NOMO-1 treated with DMSO at 0.1 percent for 48 hours (cell line): ENCODE data around the gene IRF3.

ENCODE experiments used
- DNase-seq: peaks from one replicate; lab custom pipeline; 2025; ENCODE audit not compliant: unreplicated experiment; lab: John Stamatoyannopoulos, UW

The IRF3 gene

DNA sequence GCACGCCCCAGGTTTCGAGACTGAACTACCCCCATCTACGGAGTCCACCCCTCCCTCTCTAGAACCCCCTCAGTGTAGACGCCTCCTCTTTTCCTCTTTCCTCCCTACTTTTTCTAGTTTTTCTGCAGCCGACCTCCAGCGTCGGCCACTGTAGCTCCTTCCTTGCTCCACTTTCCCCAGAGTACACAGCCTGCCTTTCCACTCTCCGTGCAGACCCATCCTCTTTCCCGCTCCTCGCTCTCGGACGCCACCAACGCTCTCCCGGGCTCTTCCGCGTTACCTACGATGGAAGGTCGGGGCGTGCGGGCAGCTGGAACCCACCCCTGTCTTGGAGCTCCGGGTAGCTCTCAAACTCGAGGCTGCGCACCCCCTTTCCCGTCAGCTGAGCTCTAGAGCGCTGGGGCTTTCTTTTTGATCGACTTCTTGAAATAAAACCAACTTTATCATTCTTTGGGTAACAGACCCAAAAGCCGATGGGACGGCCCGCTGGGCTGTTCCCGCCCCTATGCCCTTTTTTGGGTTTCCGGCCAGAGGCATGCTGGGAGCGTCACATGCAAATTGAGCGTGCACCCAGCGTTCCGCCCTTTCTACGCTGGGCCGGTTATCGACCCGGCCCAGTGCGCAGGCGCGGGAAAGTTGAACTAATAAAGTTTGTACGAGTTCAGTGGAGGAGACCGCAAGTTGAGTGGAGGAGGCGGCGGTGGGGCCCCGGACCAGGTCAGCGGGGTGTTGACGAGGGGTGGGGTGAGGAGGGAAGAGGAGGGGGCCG, at the start of gene IRF3, which contains the start of gene BCL2L12:
TSS of gene IRF3 (minus strand) at position 507 of the 769 bp plus-strand sequence. CDS start 1,019 bp downstream, outside the sequence.
TSS of gene BCL2L12 (plus strand) at position 583 of the 769 bp plus-strand sequence. CDS start 760 bp downstream, outside the sequence.
- DNase-seq, result peak; percentile 93

DNA sequence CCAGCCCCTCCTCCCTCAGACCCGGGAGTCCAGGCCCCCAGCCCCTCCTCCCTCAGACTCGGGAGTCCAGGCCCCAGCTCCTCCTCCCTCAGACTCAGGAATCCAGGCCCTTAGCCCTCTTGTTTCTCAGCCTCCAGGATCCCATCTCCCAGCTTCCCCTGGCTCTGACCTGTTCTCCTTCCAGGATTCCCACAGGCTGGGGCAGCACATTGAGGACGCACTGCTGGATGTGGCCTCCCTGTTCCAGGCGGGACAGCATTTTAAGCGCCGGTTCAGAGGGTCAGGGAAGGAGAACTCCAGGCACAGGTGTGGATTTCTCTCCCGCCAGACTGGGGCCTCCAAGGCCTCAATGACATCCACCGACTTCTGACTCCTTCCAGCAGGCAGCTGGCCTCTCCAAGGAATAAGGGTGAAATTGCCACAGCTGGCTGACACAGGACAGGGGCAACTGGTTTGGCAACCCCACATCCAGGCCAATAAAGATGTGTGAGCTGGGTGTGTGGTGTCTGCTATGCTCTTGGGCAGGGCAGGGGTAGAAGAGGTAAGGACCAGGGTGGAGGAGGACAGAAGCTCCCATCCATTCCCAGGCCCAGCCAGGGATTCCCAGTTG, 47.7 kb upstream of the IRF3 start:
- DNase-seq, result no peak

DNA sequence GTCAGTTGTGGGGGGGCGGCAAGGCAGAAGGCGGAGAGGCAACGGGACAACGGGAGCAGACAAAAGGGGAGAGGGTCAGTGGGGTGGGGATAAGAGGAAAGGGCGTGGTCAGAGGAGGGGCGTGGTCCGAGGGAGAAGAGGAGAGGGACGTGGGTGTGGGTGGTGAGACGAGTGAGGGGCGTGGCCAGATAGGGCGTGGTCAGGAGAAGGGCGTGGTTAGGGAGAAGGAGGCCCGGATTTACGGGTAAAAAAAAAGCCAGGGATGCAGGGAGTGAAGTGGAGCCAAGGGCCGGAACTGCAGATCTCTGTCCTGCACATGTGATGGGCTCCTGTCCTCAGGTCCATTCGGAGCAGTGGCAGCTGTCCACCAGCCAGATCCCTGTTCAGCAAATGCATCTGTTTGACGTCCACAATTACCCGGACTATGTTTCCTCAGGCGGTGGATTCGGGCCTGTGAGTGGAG, 46.8 kb upstream of the IRF3 start:
- no peak for DNase-seq

- no peak for DNase-seq
Measured at GRCh38 chr19:49710372-49710951, 44.8 kb upstream of the IRF3 start.

- DNase-seq, result no peak
Measured at GRCh38 chr19:49705919-49706318, 40.3 kb upstream of the IRF3 start.

DNA sequence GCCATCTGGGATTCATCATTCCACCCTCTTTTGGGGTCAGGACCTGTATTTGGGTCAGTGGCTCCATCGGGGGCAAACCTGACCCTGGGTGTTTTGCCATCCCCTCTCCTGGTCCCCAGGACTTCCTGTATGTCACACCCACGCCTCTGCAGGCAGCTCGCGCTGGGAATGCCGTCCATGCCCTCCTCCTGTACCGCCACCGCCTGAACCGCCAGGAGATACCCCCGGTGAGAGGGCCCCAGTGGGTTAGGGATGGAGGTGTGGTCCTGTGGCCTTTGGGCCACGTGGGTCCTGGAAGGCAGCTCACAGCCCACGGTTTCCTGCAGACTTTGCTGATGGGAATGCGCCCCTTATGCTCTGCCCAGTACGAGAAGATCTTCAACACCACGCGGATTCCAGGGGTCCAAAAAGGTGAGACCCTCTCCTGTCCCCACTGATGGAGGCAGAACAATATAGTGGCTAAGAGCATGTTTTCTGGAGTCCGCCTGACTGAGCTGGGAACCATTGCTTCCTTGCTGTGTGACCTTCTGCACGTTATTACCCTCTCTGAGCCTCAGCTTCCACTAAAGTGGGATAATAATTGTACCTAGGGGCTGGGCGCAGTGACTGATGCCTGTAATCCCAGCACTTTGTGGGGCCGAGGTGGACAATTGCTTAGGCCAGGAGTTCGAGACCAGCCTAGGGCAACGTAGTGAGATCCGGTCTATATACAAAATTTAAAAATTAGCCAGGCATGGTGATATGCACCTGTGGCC, 39.4 kb upstream of the IRF3 start:
- DNase-seq, result no peak

DNA sequence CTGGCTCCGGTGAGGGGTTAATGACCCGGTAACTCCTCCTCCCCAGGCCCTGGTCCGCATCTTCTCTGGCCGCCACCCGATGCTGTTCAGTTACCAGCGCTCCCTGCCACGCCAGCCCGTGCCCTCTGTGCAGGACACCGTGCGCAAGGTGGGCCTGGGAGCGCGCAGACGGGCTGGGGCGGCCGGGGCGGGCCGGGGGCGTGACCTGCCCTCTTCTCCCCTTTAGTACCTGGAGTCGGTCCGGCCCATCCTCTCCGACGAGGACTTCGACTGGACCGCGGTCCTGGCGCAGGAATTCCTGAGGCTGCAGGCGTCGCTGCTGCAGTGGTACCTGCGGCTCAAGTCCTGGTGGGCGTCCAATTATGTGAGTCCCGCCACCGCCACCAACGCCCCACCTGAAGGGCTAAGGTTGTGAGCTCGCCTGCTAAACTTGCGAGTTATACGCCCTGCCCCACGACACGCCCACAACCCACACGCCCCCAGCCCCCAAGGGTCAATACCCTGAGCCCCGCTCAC, 35.7 kb upstream of the IRF3 start:
- DNase-seq, result no peak

DNA sequence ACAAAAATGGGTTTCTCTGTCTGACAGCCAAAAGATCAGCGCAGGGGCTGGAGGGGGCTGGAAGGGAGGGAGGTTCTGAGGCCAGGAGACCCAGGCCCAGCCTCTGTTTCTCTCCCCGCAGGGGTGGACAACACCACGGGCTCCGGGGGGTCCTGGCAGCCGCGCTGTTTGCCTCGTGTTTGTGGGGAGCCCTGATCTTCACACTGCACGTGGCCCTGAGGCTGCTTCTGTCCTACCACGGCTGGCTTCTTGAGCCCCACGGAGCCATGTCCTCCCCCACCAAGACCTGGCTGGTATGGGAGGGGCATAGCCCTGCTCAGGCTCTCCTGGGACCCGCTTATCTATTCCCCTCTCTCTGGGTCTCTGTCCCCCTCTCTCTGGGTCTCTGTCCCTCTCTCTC, 34.9 kb upstream of the IRF3 start:
- no peak for DNase-seq

GRCh38 chr19:49699364-49699763, 33.7 kb upstream of the IRF3 start:
- DNase-seq, result no peak

GRCh38 chr19:49696865-49697264, 31.2 kb upstream of the IRF3 start:
- DNase-seq, result no peak

DNA sequence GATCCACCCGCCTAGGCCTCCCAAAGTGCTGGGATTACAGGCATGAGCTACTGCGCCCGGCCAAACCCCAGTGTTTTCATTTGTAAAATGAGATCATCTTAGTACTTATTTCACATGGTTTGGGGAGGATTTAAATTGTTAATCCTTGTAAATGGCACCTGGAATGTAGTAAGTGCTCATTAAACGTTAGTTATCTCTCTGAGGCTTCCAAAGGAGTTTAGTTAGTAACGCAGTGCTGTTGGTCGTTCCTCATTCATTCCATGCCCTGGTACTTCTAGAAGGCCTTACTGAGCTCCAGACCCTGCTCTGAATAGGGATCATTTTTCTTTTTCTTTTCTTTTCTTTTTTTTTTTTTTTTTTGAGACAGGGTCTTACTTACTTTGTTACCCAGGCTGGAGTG, 30.5 kb upstream of the IRF3 start:
- DNase-seq, result no peak

- no peak for DNase-seq
Measured at GRCh38 chr19:49692147-49692506, 26.5 kb upstream of the IRF3 start.

- no peak for DNase-seq
Measured at GRCh38 chr19:49691243-49692146, 25.8 kb upstream of the IRF3 start.

- no peak for DNase-seq
Measured at GRCh38 chr19:49690656-49691242, 25.1 kb upstream of the IRF3 start, which contains the start of gene CPT1C. Gene CPT1C (plus strand): TSS chr19:49691116. CDS start chr19:49692253, 1,137 bp downstream.

DNA sequence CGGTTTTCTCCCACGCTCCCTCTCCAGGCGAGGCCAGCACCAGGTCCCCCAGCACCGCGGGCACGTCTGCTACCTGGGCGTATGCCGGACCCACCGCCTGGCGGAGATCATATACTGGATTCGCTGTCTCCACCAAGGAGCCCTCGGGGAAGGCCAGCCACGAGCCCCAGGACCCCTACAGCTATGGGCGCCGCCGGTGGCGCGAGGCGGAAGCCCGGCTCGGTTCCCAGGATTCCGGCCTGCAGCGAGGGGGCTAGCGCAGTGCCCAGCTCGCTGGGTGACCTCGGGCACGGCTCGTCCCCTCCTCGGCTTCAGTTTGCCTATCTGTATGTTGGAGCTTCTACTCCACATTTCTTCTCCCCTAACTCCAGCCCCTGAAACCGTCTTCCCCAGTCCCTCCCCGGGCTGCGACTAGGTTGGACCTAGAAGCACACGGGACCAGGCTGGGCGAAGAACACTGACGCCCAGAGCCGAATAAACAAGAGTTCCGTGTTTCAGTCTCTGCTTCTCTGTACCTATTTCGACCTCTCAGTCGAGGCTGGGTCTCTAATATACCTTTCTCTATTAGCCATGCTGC, 24.5 kb upstream of the IRF3 start:
- DNase-seq, result no peak

DNA sequence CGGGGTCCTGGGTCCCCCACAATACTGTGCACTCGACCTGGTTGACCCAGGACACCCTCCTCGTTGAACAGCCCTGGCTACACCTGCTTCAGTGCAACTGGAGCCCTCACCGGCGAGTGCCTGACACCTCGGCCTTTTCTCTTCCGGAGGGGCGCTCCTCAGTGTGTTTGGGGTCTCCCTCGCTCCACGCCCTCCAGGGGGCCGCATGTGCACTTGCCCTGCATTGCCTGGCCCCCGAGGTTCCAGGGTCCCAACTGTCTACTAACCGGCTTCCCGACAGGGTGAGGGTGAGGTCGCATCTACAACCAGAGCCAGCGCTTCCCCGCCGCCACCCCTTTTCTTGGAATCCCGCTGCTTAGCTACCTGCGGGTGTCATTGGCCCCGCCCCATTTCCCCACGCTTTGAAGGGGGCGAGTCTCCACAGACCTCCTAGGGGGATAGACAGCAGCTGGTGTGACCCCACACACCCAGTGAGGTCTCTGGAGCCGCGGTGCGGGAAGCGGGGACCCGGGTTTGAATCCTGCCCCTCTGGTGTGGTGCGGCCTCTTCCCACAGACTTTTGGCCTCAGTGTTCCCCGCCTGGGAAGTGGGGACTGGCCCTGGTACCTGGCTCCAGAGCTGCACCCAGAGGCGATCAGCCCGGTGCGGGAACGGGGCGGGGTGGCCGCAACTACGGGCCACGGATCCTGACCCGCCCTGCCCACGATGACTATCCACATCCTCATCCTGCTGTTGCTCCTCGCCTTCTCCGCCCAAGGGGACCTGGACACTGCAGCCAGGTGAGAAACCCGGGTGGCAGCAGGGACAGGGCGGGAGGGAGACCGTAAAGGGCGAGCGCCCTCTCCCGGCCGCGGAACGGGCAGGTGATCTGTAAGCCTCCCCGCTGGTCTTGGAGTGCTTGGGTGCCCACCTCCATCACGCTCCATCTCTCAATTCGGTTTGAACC, 23.7 kb upstream of the IRF3 start, which contains the start of gene ADM5:
TSS of gene ADM5 (plus strand) at position 462 of the 946 bp plus-strand sequence. CDS start at position 706, 244 bp downstream.
- DNase-seq, result no peak

- DNase-seq, result no peak
Measured at GRCh38 chr19:49688531-49689132, 23.0 kb upstream of the IRF3 start.
